Right atrium auricular region (tissue), 2 donors: ENCODE results near the gene SELENOO. TPM values are rescaled to one million over a fixed set of nuclear protein-coding genes. Genes with fewer than 3 reads are reported as not detected.

Experiments
- DNase-seq: peaks from one replicate; pipeline ENCODE4 v3.0.0-alpha.2; 2019; ENCODE audit warnings: low spot score
- H3K27ac ChIP-seq, 2 donors: fragments of 200-600 bp; sonication (generic); 1 replicate in 1 of 2; 2 replicates in 1 of 2; pipeline ENCODE4 v1.5.1; 2016 to 2019
- H3K27me3 ChIP-seq, 2 donors: fragments of 200-600 bp; sonication (generic); one replicate each; pipeline versions ENCODE4 v1.5.1 to v1.6.0; 2017 to 2019
- H3K36me3 ChIP-seq: fragments of 200-600 bp; sonication (generic); one replicate; pipeline ENCODE4 v1.5.1; 2016
- H3K4me1 ChIP-seq, 2 donors: fragments of 200-600 bp; sonication (generic); one replicate each; pipeline versions ENCODE4 v1.5.1 to v1.6.0; 2017 to 2019
- H3K4me3 ChIP-seq, 2 donors: fragments of 200-600 bp; sonication (generic); 1 replicate in 1 of 2; 2 replicates in 1 of 2; pipeline ENCODE4 v1.5.1; 2017 to 2019; ENCODE audit warnings: mild to moderate bottlenecking in 1 of 2, moderate library complexity in 1 of 2
- H3K9me3 ChIP-seq, 2 donors: fragments of 200-600 bp; sonication (generic); one replicate each; pipeline ENCODE4 v1.5.1; 2019
- total RNA-seq, 2 donors: library from RNA; depleted of rRNA; stranded (reverse); fragments of >200 nt; gene quantifications; one replicate each; pipeline ENCODE4 v1.1.0, GENCODE V29; 2016
- TF ChIP-seq, protein P1 (sequence below), 2 donors: fragments of 200-600 bp; sonication (generic); IDR thresholded peaks; one replicate each; pipeline ENCODE4 v1.5.1; 2019; ENCODE audit warnings: antibody characterized with exemption in 2 of 2

Gene SELENOO
- total RNA-seq, 2 donors from 2014 or later: 18.0 to 20.0 TPM

GRCh38 chr22:50255607-50256006, 54.8 kb downstream of the SELENOO start:
- no peak overlapping the region for H3K27ac ChIP-seq
- no peaks in the 10 kb centered on the region for H3K36me3 ChIP-seq
- H3K27me3 ChIP-seq: no peaks in the 10 kb centered on the region
- no peaks in the 10 kb centered on the region for H3K9me3 ChIP-seq
- peaks cover 0 to 44% of the 10 kb centered on the region in 2 donors for H3K4me1 ChIP-seq
- TF ChIP-seq, protein P1, sequence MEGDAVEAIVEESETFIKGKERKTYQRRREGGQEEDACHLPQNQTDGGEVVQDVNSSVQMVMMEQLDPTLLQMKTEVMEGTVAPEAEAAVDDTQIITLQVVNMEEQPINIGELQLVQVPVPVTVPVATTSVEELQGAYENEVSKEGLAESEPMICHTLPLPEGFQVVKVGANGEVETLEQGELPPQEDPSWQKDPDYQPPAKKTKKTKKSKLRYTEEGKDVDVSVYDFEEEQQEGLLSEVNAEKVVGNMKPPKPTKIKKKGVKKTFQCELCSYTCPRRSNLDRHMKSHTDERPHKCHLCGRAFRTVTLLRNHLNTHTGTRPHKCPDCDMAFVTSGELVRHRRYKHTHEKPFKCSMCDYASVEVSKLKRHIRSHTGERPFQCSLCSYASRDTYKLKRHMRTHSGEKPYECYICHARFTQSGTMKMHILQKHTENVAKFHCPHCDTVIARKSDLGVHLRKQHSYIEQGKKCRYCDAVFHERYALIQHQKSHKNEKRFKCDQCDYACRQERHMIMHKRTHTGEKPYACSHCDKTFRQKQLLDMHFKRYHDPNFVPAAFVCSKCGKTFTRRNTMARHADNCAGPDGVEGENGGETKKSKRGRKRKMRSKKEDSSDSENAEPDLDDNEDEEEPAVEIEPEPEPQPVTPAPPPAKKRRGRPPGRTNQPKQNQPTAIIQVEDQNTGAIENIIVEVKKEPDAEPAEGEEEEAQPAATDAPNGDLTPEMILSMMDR (IDR thresholded peaks at IDR 0.05): no peak
- no peak overlapping the region for H3K4me3 ChIP-seq
- DNase-seq: no peak

DNA sequence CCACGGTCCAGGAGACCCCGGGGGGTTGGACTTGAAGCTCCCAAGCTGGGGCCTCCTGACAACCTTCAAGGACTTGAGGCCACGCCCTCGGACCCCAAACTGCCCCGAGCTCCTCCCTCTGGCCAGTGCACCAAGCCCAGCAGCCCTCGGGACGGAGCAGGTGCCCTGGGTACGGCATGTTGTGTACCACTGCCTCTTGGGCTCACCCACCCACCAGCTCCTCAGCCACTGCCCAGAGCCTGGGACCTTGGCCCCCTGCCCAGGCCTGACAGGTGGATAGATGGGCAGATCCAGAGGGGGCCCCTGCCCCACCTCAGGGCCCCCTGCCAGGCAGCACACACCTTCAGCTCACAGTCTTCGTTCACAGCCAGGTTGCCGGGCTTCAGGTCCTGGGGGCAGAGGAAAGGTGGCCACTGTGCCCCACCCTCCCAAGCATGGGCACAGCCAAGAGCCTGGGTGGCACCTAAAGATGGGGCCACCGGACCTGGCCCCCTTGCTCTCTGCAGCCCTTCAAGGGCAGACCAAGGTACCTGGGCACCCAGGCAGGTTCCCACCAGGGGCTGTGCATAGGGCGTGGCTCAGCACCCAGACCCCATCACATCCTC, 55.5 kb downstream of the SELENOO start:
- Histone ChIP-seq H3K4me1 (peaks cover 0 to 43% of the 10 kb centered on the region in 2 donors), H3K36me3 (no peaks in the 10 kb centered on the region), H3K27me3 (no peaks in the 10 kb centered on the region), H3K27ac (no peak overlapping the region), H3K4me3 (no peak overlapping the region), H3K9me3 (no peaks in the 10 kb centered on the region)
- DNase-seq: no peak
- TF ChIP-seq, protein P1 (IDR thresholded peaks at IDR 0.05): no peak

GRCh38 chr22:50257041-50257440, 56.2 kb downstream of the SELENOO start:
- Histone ChIP-seq H3K4me3 (no peak overlapping the region), H3K4me1 (peaks cover 0 to 41% of the 10 kb centered on the region in 2 donors), H3K27me3 (no peaks in the 10 kb centered on the region), H3K9me3 (no peaks in the 10 kb centered on the region), H3K27ac (peak overlapping the region; percentile 66 to 76), H3K36me3 (no peaks in the 10 kb centered on the region)
- TF ChIP-seq, protein P1 (IDR thresholded peaks at IDR 0.05): no peak
- no peak for DNase-seq

DNA sequence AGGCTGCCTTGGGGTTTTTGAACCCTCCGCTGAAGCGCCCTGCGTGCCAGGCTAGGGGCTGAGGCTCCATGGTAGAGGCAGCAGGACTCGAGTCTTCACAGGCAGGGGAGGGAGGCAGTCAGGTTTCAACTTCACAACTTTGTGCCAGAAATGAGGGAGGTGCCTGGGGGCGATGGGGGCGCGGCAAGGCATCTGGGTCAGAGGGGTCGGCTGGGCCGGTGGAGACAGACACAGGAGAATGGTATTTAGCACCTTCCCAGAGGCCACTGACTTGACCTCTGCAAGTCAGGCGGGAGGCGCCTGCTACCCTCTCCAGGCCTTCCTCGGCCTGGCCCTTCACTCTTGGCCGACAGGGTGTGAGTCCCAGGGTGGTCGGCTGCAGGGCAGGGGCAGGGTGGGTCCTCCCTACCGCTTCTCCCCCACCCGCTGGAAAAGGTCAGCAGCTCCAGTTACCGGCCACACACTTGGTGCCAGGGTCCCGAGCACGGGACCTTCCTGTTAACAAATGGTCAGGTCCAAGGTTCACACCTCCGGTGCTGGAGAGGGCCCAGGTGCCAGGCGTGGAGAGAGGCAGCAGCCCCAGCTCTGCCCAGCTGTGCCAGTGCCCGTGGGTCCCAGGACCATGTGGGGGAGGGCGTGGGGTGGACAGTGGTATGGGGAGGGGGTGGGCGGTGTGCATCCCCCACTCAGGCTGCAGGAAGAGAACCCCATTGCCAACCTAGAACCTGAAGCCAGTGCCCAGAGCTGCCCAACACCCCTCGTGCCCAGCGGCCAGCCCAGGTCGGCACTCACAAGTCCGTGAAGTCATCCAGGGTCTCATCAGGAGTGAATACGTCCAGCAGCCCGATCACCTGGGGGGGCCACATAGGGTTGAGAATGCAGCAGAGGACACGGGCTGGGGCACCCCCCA, 56.9 kb downstream of the SELENOO start:
- Histone ChIP-seq H3K4me1 (peaks cover 0 to 47% of the 10 kb centered on the region in 2 donors), H3K36me3 (no peaks in the 10 kb centered on the region), H3K9me3 (no peaks in the 10 kb centered on the region), H3K27ac (peak overlapping the region; percentile 66 to 76), H3K27me3 (no peaks in the 10 kb centered on the region), H3K4me3 (no peak overlapping the region)
- no peak for DNase-seq
- TF ChIP-seq, protein P1 (IDR thresholded peaks at IDR 0.05): no peak

DNA sequence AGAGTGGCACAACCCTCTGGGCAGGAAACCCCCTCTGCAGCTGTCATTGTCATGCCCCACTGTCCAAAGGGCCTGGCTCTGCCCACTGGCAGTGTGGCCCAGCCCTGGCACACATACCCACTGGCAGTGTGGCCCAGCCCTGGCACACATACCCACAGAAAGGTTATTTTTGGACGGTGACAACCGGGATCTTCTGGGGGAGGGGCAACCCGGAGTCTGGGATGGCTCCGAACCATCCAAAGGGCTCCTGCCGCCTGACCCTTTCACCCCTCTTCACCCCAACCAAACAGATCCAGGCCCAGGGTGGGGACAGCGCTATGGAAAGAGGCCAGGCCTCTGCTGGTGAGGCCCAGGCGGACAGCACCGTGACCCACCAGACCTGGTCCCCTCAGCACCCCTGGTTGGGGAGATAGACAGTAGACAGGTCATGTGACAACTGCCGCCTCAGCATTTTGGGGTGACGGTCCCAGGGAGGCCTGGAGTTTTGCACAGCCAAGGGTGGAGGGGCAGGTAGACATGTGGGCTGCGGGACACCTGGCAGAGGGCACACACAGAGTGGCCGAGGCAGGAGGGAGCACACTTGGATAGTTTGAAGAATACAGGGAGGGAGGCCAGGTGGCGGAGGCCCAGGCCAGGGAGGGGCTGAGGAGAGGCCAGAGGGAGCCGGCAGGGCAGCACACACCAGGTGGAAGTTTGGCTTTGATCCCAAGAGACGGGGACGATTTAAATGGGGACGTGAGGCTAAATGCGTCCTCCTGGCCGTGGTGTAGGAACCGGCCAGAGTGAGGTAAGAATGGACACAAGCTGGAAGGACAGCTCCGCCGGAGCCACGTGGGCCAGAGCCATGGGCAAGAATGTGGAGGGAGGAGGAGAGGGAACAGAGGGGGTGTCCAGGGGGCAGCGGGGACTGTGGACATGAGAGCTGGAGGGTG, 57.8 kb downstream of the SELENOO start:
- Histone ChIP-seq H3K4me1 (peaks cover 0 to 52% of the 10 kb centered on the region in 2 donors), H3K27ac (peak overlapping the region; percentile 66 to 76), H3K9me3 (no peaks in the 10 kb centered on the region), H3K4me3 (no peak overlapping the region), H3K36me3 (no peaks in the 10 kb centered on the region), H3K27me3 (no peaks in the 10 kb centered on the region)
- TF ChIP-seq, protein P1 (IDR thresholded peaks at IDR 0.05): no peak
- no peak for DNase-seq
